ENCODE measurements around the gene OPA3. TPM values are rescaled to one million over a fixed set of nuclear protein-coding genes. Genes with fewer than 3 reads are reported as not detected.
"Not testable (repeated sequence)": the region's sequence is repeated elsewhere in the genome, so short reads cannot be mapped to it uniquely, and the experiment has no call there.

Gene OPA3
- total RNA-seq, 1 donor from 2014 or later, result 14.4 TPM

DNA sequence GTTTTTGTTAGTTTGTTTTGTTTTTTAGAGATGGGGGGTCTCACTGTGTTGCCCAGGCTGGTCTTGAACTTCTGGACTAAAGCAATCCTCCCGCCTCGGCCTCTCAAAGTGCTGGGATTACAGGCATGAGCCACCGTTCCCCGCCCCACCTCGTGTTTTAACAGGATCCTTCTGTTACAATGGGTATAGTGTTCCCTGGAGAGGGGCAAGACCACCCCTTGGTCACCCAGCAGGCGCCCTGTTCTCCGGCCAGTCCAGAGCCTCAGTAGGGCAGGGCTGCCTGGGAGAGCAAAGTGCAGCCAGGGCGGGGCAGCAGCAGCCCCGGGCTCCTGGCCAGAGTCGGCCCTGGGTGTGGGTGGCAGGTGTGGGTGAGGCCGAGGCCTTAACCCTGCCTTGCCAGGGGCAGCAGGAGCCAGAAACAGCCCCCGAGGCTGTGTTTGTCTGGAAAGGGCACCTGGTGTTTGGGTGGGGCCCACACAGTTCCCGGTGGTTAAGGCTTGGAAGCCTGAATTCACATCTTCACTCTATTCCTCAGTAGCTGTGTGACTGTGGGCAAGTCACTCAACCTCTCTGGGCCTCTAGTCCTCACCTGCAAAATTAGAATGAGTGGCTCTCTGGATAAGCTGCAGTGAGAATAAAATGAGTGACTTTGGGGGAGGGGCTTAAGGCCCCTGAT lies 70.1 kb downstream of the OPA3 start:
- DNase-seq (ENCODE audit: low spot score, unreplicated experiment), result no peak
- H3K27me3 Mint-ChIP-seq, result no peaks in the 10 kb centered on the region
- peaks cover 7% of the 10 kb centered on the region for H3K4me1 Mint-ChIP-seq (ENCODE audit: low read depth)
- H3K4me3 Mint-ChIP-seq (ENCODE audit: low read depth), result no peak overlapping the region
- peaks cover 9% of the 10 kb centered on the region for H3K36me3 Mint-ChIP-seq (ENCODE audit: insufficient read depth)
- TF ChIP-seq, protein P1, sequence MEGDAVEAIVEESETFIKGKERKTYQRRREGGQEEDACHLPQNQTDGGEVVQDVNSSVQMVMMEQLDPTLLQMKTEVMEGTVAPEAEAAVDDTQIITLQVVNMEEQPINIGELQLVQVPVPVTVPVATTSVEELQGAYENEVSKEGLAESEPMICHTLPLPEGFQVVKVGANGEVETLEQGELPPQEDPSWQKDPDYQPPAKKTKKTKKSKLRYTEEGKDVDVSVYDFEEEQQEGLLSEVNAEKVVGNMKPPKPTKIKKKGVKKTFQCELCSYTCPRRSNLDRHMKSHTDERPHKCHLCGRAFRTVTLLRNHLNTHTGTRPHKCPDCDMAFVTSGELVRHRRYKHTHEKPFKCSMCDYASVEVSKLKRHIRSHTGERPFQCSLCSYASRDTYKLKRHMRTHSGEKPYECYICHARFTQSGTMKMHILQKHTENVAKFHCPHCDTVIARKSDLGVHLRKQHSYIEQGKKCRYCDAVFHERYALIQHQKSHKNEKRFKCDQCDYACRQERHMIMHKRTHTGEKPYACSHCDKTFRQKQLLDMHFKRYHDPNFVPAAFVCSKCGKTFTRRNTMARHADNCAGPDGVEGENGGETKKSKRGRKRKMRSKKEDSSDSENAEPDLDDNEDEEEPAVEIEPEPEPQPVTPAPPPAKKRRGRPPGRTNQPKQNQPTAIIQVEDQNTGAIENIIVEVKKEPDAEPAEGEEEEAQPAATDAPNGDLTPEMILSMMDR (IDR thresholded peaks at IDR 0.05; ENCODE audit: unreplicated experiment), result no peak
- no peaks in the 10 kb centered on the region for H3K9me3 Mint-ChIP-seq (ENCODE audit: low read depth)
- H3K27ac Mint-ChIP-seq, result no peak overlapping the region

DNA sequence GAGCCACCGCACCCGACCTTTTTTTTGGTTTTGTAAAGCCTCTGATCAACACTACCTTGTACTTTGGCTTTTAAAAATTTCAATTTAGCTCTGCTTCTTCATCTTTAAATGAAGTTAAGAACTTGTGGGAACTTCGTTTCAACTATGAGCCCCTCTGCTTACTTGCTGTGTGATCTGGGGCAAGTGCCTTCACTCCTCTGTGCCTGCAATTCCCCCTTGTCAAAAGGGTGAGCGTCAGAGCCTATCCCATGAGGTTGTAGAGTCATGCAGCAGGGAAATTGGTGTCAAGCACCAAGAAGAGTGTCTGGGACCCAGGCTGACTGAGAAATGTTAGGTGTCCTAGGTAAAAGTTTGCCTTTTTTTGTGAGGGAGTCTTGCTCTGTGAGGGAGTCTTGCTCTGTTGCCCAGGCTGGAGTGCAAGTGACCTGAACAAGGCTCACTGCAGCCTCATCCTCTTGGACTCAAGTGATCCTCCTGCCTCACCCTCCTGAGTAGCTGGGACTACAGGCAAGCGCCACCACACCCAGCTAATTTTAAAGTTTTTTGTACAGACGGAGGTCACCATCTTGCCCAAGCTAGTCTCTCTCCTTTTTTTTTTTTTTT lies 71.6 kb downstream of the OPA3 start:
- Mint-ChIP-seq H3K4me3 (ENCODE audit: low read depth) (no peak overlapping the region), H3K36me3 (ENCODE audit: insufficient read depth) (peaks cover 6% of the 10 kb centered on the region), H3K4me1 (ENCODE audit: low read depth) (peaks cover 13% of the 10 kb centered on the region), H3K27me3 (no peaks in the 10 kb centered on the region), H3K27ac (no peak overlapping the region), H3K9me3 (ENCODE audit: low read depth) (no peaks in the 10 kb centered on the region)
- TF ChIP-seq, protein P1 (IDR thresholded peaks at IDR 0.05; ENCODE audit: unreplicated experiment), result no peak
- no peak for DNase-seq (ENCODE audit: low spot score, unreplicated experiment)

DNA sequence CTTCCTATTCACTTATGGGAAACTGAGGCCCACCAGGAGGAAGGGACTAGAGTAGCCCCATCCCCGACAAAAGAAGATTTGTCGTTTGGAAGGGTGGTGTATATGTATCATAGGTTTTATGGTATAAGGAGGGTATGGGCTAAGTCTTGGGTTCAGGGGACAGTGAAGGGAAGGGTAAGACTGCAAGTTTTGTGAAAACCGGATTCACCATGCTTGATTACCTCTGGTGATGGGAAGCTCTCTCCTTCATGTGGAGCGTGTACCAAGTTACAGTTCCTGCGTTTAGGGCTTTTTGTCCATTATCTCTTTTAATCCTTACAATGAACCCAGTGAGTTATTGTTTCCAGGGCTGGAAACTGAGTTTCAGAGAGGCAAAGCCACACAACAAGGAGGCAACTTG lies 73.5 kb downstream of the OPA3 start:
- DNase-seq (ENCODE audit: low spot score, unreplicated experiment), result no peak
- Mint-ChIP-seq H3K36me3 (ENCODE audit: insufficient read depth) (peaks cover 2% of the 10 kb centered on the region), H3K27me3 (no peaks in the 10 kb centered on the region), H3K27ac (peak overlapping the region; percentile 29), H3K4me1 (ENCODE audit: low read depth) (peaks cover 14% of the 10 kb centered on the region), H3K9me3 (ENCODE audit: low read depth) (no peaks in the 10 kb centered on the region), H3K4me3 (ENCODE audit: low read depth) (no peak overlapping the region)
- TF ChIP-seq, protein P1 (IDR thresholded peaks at IDR 0.05; ENCODE audit: unreplicated experiment), result no peak

DNA sequence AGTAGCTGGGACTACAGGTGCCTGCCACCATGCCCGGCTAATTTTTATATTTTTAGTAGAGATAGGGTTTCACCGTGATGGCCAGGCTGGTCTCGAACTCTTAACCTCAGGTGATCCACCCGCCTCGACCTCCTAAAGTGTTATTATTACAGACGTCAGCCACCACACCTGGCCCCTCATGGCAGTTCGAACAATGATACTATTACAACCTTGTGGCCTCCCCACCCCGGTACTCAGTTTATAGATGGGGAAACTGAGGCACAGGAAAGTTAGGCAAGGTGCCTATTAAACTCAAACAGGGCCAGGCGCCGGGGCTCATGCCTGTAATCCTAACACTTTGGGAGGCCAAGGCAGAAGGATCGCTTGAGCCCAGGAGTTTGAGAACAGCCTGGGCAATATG lies 74.2 kb downstream of the OPA3 start:
- not testable (repeated sequence) for H3K36me3 Mint-ChIP-seq (ENCODE audit: insufficient read depth); H3K27ac Mint-ChIP-seq; H3K4me3 Mint-ChIP-seq (ENCODE audit: low read depth); DNase-seq (ENCODE audit: low spot score, unreplicated experiment); H3K9me3 Mint-ChIP-seq (ENCODE audit: low read depth); H3K27me3 Mint-ChIP-seq
- H3K4me1 Mint-ChIP-seq (ENCODE audit: low read depth), result peaks cover 14% of the 10 kb centered on the region

DNA sequence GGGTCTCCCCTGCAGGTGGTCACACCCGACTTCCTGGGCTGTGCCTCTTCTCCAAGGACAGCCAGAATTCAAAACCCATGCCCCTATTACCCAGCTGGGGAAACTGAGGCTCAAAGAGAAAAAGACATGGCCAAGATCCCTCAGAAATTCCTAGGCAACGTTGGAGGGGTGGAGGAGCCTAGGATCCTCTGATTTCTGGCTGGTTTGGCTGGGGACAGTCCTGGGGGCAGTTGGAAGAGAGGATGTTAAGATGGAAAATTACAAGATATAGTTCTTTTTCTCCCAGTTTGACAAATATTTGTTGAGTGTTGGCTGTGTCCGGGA lies 74.9 kb downstream of the OPA3 start:
- Mint-ChIP-seq H3K4me3 (ENCODE audit: low read depth) (peak overlapping the region; percentile 49), H3K4me1 (ENCODE audit: low read depth) (peaks cover 14% of the 10 kb centered on the region), H3K36me3 (ENCODE audit: insufficient read depth) (no peaks in the 10 kb centered on the region), H3K27me3 (no peaks in the 10 kb centered on the region), H3K9me3 (ENCODE audit: low read depth) (no peaks in the 10 kb centered on the region), H3K27ac (peak overlapping the region; percentile 54)
- no peak for DNase-seq (ENCODE audit: low spot score, unreplicated experiment)
- TF ChIP-seq, protein P1 (IDR thresholded peaks at IDR 0.05; ENCODE audit: unreplicated experiment), result no peak
